Loucy (cell line): Measurements from ENCODE around the gene CNPY1.

Experiments used
- H2AFZ ChIP-seq: fragments of 200-600 bp; sonication (generic); 2 replicates; pipeline ENCODE4 v1.6.0; 2016; ENCODE audit warnings: antibody characterized with exemption, mild to moderate bottlenecking, low read length, moderate library complexity
- H3F3A ChIP-seq: fragments of 200-600 bp; 2 replicates; pipeline ENCODE4 v1.6.0; 2016; ENCODE audit warnings: antibody characterized with exemption, low read depth, mild to moderate bottlenecking
- H3K27me3 ChIP-seq: fragments of 200-600 bp; sonication (generic); 2 replicates; pipeline ENCODE4 v1.6.1; 2014; ENCODE audit warnings: low read length, mild to moderate bottlenecking; ENCODE audit not compliant: insufficient read depth, poor library complexity, severe bottlenecking
- H3K36me3 ChIP-seq: fragments of 200-600 bp; sonication (generic); 2 replicates; pipeline ENCODE4 v1.6.1; 2016; ENCODE audit warnings: low read length; ENCODE audit not compliant: insufficient read depth
- H3K4me1 ChIP-seq: fragments of 200-600 bp; sonication (generic); 2 replicates; pipeline ENCODE4 v1.5.1; 2014; ENCODE audit warnings: low read length, mild to moderate bottlenecking; ENCODE audit not compliant: insufficient read depth, poor library complexity, severe bottlenecking
- H3K4me2 ChIP-seq: fragments of 200-600 bp; sonication (generic); 2 replicates; pipeline ENCODE4 v1.6.0; 2014; ENCODE audit warnings: antibody characterized with exemption, low read length, low read depth, mild to moderate bottlenecking; ENCODE audit not compliant: poor library complexity, severe bottlenecking
- H3K4me3 ChIP-seq: fragments of 200-600 bp; sonication (generic); 2 replicates; pipeline ENCODE4 v1.5.1; 2014; ENCODE audit warnings: low read length, mild to moderate bottlenecking, mixed read lengths; ENCODE audit not compliant: poor library complexity, severe bottlenecking
- H3K79me2 ChIP-seq: fragments of 200-600 bp; sonication (generic); 2 replicates; pipeline ENCODE4 v1.6.1; 2014; ENCODE audit warnings: low read length; ENCODE audit not compliant: insufficient read depth
- H3K9ac ChIP-seq: fragments of 200-600 bp; sonication (generic); 2 replicates; pipeline ENCODE4 v1.6.0; 2014; ENCODE audit warnings: mild to moderate bottlenecking, low read depth, low read length, moderate library complexity; ENCODE audit not compliant: poor library complexity, severe bottlenecking
- H3K9me2 ChIP-seq: fragments of 200-600 bp; sonication (generic); replicated peaks from 2 replicates; pipeline ENCODE4 v1.6.1; 2016; ENCODE audit warnings: low read depth, low read length, mixed read lengths
- H3K9me3 ChIP-seq: fragments of 200-600 bp; sonication (generic); 2 replicates; pipeline ENCODE4 v1.6.1; 2014; ENCODE audit warnings: mild to moderate bottlenecking, antibody characterized with exemption, low read length, low read depth; ENCODE audit not compliant: insufficient read depth
- H4K20me1 ChIP-seq: fragments of 200-600 bp; sonication (generic); 2 replicates; pipeline ENCODE4 v1.6.0; 2014; ENCODE audit warnings: antibody characterized with exemption, low read length, mild to moderate bottlenecking; ENCODE audit not compliant: insufficient read depth, poor library complexity, severe bottlenecking
- EZH2phosphoT487 ChIP-seq: fragments of 200-600 bp; IDR thresholded peaks from 2 replicates; pipeline ENCODE4 v1.6.1; 2018; ENCODE audit warnings: antibody characterized with exemption, mild to moderate bottlenecking, moderate library complexity, borderline replicate concordance
- TF ChIP-seq, protein P1 (sequence below): fragments of 200-600 bp; sonication (generic); conservative IDR thresholded peaks from 2 replicates; pipeline ENCODE4 v1.5.1; 2014; ENCODE audit warnings: mild to moderate bottlenecking, antibody characterized with exemption, low read length

CNPY1 gene

DNA sequence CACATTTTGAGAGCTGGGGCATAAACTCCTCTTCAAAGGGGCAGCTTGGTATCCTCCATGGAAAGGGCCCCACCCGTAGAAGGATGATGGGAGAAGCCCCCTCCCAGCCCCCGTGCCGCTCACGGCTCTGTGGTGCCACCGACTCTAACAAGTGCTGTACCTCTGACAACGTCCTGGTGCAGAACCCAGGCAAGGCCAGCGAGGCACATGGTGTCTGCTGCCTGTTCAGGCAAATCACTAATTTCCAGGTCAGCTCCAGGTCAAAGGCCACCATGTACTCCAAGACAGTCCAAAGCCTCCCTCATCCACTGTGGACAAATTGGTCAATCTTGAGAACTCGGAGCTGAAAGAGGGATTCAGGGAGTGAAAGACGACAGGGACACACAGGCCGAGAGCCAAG is 11.4 kb upstream of the CNPY1 start:
- no peaks in the 10 kb centered on the region for H3K36me3 ChIP-seq
- H3K4me3 ChIP-seq, result no peak overlapping the region
- H3K9me3 ChIP-seq, result no peaks in the 10 kb centered on the region
- H3K27me3 ChIP-seq, result no peaks in the 10 kb centered on the region
- no peak for TF ChIP-seq EZH2phosphoT487
- TF ChIP-seq, protein P1, sequence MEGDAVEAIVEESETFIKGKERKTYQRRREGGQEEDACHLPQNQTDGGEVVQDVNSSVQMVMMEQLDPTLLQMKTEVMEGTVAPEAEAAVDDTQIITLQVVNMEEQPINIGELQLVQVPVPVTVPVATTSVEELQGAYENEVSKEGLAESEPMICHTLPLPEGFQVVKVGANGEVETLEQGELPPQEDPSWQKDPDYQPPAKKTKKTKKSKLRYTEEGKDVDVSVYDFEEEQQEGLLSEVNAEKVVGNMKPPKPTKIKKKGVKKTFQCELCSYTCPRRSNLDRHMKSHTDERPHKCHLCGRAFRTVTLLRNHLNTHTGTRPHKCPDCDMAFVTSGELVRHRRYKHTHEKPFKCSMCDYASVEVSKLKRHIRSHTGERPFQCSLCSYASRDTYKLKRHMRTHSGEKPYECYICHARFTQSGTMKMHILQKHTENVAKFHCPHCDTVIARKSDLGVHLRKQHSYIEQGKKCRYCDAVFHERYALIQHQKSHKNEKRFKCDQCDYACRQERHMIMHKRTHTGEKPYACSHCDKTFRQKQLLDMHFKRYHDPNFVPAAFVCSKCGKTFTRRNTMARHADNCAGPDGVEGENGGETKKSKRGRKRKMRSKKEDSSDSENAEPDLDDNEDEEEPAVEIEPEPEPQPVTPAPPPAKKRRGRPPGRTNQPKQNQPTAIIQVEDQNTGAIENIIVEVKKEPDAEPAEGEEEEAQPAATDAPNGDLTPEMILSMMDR, result no peak
- no peaks in the 10 kb centered on the region for H3K79me2 ChIP-seq
- H2AFZ ChIP-seq, result no peak overlapping the region
- no peaks in the 10 kb centered on the region for H3K4me1 ChIP-seq
- no peak overlapping the region for H3K9ac ChIP-seq
- H3K9me2 ChIP-seq, result no peaks in the 10 kb centered on the region
- H3F3A ChIP-seq, result no peaks in the 10 kb centered on the region
- H4K20me1 ChIP-seq, result no peaks in the 10 kb centered on the region
- no peak overlapping the region for H3K4me2 ChIP-seq

DNA sequence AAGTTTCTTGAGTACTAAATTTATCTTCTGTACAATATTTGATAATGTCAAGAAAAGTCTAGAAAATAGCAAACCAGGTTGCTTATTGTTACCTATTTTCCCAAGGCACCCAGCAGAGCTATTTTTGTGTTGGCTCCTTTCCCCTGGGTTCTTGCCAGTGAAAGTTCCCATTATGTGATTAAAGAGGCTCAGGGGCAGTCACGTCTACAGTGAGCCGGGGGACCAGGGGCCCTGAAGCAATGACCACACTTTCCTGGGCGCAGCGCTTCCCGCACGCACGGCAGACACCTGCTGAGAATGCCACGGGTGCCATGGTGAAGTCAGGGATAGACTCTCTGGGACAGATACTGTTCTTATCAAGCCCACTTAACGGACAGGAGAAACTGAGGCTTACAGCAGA is 10.4 kb upstream of the CNPY1 start:
- Histone ChIP-seq H3K36me3 (no peaks in the 10 kb centered on the region), H3K9me2 (no peaks in the 10 kb centered on the region), H3K9me3 (no peaks in the 10 kb centered on the region), H3K27me3 (no peaks in the 10 kb centered on the region), H4K20me1 (no peaks in the 10 kb centered on the region), H3F3A (no peaks in the 10 kb centered on the region), H3K4me3 (no peak overlapping the region), H3K4me1 (no peaks in the 10 kb centered on the region), H2AFZ (no peak overlapping the region), H3K9ac (no peak overlapping the region), H3K79me2 (no peaks in the 10 kb centered on the region), H3K4me2 (no peak overlapping the region)
- no peak for TF ChIP-seq EZH2phosphoT487
- TF ChIP-seq, protein P1, result no peak

DNA sequence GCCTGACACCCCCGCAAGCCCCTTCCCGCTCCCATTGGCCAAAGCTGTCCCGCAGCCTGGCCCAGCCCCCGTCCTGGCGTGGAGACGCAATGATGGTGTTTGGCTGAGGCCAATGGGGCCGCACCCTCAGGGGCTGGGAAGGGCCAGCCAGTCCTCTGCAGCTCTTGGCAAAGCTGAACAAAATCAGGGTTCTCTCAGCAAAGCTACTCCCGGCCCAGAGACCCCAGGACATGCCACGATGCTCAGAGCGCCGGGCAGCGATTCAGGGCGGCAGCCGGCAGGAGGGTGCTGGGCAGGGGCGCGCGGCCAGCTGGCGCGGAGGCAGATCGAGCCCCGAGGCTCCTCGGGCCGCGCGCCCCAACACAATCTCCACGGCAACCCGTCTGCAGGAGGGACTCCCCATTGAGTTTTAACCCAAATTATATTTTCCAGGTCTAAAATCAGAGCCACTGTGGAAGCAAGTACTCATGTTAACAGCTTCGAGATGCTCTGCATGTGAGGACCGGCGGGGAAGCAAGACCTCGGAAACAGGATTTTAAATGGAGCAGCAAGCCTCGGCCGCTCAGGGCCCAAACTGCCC is 8.8 kb upstream of the CNPY1 start:
- H4K20me1 ChIP-seq, result no peaks in the 10 kb centered on the region
- no peak overlapping the region for H2AFZ ChIP-seq
- H3K9me2 ChIP-seq, result no peaks in the 10 kb centered on the region
- H3K4me2 ChIP-seq, result no peak overlapping the region
- H3F3A ChIP-seq, result no peaks in the 10 kb centered on the region
- no peak overlapping the region for H3K9ac ChIP-seq
- no peak for TF ChIP-seq EZH2phosphoT487
- TF ChIP-seq, protein P1, result no peak
- H3K4me3 ChIP-seq, result no peak overlapping the region
- no peaks in the 10 kb centered on the region for H3K79me2 ChIP-seq
- H3K27me3 ChIP-seq, result no peaks in the 10 kb centered on the region
- H3K36me3 ChIP-seq, result no peaks in the 10 kb centered on the region
- no peaks in the 10 kb centered on the region for H3K4me1 ChIP-seq
- H3K9me3 ChIP-seq, result no peaks in the 10 kb centered on the region
